GM19372 (cell line): Measurements from ENCODE around the gene CCDC97.

Experiments
- ATAC-seq: cut with Tn5 transposase; IDR thresholded peaks from one replicate; pipeline ENCODE4 v1.9.1; 2021; ENCODE audit warnings: mild to moderate bottlenecking, low read depth, moderate library complexity; ENCODE audit not compliant: unreplicated experiment

The CCDC97 gene

DNA sequence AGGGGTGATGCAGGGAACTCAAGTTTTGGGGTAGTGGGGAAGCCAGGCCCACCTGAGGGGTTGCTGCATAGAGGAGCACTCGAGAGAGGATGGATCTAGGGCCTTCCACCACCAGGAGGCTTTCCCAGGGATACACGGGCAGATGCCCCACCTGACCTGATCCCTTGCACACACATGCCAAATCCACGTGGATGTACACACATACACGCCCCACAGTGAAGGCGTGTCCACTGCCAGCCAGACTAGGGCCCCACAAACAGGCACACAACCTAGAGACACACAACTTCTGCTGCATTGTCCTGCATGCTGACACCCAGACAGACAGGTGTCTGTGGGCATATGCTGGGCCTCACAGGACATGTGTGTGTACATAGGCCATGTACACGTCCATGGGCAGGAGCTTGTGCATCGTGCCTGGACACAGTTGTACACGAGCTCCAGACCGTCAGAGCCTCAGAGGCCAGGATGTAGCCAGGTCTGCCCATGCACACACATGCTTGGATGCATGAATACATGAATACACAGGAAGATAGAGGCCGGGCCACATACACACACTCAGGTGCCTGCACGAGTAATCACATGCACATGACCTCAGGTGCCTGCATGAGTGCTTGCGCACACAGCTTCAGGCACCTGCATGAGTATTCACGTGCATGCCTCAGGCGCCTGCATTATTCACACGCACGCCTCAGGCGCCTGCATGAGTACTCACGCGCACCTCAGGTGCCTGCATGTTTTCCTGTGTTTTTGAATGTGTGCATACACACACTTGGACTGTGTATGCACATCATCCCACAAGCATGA is 8.9 kb downstream of the CCDC97 start:
- ATAC-seq, result no peak

DNA sequence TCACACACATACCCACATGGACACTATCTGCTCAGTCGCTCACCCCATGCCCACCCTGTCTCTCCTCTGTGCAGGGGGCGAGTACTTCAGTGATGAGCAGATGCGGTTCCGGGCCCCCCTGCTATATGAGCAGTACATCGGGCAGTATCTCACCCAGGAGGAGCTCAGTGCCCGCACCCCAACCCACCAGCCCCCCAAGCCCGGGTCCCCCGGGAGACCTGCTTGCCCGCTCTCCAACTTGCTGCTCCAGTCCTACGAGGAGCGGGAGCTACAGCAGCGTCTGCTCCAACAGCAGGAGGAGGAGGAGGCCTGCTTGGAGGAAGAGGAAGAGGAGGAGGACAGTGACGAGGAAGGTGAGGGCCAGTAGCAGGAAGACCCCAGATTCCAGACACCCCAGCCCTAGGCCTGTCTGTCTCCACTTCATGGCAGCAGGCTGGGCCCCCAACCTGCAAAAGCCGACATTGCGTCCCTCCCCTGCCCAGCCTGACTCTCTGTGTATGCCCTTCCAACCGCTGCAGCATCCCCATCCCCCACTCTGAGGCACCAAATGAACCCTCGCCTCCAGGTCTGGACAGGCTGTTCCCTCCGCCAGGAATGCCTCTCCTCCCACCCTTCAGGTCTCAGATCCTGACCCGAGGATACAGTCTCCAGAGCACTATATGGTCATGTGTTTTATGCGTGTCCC is 9.7 kb downstream of the CCDC97 start:
- no peak for ATAC-seq

DNA sequence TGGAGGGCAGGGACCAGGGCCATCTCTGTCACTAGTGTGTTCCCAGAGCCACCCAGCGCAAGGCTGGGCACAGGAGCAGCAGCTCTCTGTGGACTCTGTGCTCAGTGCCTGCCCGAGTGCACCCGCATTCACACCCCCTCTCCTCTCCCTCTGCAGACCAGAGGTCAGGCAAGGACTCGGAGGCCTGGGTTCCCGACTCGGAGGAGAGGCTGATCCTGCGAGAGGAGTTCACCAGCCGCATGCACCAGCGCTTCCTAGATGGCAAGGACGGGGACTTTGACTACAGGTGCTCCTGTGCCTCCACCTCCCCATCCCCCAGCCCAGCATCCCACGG is 10.2 kb downstream of the CCDC97 start:
- ATAC-seq, result no peak

DNA sequence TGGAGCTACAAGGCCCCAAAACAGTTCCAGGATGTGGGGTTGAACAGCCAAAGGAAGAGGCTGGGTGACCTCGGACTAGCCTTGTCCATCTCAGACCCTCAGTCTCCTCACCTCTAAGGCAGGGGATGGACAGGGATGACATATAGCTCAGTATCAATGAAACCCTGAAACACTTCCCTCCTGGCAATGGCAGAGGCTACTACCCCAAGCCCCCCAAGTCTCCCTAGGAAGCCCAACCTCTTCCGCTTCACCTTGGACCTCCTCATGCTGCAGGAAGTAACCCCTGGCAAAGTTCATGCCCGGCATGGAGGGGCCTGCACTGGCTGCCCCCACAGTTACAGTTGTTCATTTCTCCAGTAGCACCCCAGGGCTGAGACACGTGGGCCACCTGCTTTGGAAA is 10.6 kb downstream of the CCDC97 start:
- ATAC-seq, result no peak

DNA sequence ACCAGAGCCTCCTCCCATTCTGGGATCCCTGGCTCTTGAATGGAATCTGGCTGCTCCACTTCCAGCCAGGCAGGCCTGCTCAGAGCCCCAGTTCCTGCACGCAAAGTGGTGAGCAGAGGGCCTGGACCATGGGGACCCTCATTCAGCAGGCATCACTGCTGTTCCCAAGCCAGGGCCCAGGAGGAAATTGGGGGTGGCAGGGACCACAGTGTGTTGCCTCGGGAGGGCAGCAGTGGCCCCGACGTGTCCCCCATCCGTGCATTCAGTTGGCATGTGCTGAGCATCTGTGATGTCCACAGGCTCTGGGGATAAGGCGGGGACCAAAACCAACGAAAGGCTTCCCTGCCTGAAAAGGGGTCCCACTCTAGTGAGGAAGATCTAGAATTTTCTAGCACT is 11.2 kb downstream of the CCDC97 start:
- no peak for ATAC-seq

DNA sequence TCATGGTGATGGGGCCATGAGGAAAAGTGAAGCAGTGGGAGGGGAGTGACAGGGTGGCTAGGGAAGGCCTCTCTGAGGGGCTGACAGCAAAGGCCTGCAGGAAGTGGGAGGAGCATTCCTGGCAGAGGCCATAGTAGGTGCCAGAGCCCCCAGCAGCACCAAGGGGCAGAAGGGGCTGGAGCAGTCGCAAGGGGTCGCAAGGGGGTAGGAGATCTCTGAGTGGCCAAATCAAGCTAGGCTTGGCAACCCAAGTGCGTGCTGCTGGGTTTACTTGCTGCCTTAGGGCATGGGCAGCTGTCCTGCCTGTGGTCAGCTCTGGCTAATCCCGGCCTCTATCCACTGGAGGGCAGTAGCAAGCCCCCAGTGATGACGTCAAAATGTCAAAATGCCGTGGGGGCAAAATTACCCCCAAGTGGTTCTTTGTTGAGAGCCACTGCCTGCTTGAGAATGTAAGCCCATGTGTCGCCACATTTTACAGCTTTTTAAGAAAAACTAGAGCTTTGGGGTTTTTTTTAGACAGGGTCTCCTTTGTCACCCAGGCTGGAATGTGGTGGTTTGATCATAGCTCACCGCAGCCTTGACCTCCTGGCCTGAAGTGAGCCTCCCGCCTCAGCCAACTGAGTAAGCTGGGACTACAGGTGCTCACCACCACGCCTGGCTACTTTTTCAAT is 11.8 kb downstream of the CCDC97 start:
- ATAC-seq, result no peak

DNA sequence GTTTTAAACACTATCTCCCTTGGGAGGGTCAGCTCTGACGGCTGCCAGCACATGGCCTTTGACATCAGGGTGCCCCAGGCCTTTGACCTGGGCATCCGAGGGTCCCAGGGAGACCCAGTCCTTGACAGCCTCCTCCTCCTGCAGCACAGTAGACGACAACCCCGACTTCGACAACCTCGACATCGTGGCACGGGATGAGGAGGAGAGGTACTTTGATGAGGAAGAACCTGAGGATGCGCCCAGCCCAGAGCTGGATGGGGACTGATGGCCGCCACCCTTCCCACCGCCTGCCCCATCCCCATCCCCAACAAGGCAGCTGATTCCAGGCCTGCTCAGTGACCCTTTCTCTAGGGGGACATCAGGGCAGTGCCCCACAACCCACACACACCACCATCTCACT is 12.5 kb downstream of the CCDC97 start:
- ATAC-seq, result no peak

DNA sequence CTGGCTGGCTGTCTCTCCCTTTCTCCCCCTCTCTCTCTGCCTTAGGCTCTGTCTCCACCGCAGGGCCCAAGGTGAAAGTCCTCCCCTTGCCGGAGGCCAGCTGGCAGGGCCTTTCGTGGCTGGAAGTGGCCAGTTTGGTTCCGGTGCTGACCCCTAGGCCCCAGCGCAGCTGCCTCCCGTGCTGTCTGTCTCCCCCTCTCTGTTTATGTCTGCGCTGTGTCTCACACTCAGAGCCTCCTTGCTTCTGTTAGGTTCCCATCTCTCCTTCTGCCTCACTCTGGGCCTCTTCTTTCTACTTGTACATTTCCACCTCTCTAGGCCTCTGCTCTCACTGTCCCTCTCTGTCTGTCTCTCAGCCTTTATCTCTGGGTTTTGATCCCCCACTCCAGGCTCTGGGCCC is 13.1 kb downstream of the CCDC97 start:
- ATAC-seq, result no peak

DNA sequence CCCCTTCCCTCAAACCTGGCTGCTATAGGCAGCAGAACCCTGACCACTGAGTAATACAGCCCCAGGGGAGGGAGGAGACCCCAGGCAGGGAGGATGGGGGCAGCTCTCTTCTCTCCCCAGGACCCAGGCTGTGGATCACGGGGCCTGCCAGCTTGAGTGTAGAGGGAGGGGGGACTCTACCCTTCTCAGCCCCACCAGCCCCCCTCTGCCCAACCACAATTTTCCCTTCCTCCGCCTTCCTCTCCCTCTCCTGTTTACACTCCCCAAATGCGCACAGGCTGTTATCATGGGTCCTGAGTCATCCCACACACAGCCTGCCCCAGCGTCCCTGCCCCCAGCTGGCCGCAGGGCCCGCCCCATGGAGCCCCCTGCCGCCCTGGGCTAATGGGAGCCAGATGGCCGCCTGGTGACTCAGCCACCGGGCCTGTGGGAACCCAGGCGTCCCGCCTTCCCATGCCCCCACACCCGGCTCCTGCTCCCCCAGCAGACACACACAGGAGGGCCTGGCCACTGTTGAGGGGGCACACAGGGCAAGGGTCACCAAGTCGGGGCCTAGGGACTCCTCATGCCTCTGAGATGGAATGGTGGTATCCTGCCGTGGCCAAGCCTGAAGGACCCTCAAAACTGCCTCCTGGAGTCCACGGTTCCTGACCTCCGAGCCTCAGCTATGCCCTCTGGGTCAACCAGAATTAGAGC is 13.6 kb downstream of the CCDC97 start:
- no peak for ATAC-seq

DNA sequence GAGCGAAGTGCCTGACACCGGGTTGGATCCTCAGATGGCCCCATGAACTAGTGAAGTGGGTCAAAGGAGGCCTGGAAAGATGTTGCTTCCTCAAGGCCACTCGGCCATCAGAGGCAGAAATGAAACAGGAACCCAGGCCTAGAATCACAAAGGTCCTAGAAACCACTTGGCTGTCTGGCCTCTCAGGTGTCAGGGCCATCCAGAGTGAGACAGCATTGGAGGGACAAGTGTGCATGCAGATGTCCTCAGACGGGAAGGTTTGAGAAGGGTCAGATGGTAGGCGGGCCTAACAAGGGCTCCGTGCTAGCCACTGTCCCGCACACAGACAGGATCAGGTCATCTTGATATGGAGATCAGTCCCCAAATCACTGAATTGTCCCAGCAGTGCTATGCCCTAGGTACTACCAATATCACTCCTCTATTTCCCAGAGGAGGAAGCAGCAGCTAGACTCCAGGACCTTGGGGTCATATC is 14.3 kb downstream of the CCDC97 start:
- no peak for ATAC-seq

DNA sequence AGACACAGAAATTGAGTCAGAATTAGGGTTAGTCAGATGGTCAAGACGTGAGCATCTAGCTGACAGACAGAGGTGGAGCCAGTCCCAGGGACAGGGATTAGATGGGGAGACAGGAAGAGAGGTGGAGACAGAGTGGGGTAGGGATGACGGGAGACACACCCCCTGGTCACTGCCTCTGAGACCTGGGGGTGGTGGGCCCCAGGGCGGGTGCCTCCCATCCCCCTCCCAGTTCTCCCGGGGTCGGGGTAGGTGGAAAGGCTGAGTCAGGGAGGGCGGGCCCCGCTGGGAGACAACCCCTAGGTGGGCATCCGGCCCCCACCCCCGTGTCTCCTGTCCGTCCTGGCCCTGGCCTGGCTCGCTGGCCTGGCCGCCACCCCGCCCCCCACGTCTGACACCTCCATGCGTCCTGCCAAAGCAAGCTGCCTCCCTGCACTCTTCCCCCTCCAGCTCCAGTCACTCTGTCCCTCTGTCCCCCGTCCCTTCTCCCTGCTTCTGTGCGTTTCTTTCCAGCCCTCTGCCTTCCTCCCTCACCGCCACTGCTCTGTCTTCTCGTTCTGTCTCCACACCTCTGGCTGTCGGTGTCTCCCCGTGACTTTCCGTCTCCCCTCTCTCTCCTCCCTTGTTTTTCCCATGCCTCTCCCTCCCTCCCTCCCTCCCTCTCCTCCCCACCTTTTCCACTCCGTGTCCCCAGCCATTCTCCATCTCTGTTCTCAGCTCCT is 15.1 kb downstream of the CCDC97 start:
- no peak for ATAC-seq

DNA sequence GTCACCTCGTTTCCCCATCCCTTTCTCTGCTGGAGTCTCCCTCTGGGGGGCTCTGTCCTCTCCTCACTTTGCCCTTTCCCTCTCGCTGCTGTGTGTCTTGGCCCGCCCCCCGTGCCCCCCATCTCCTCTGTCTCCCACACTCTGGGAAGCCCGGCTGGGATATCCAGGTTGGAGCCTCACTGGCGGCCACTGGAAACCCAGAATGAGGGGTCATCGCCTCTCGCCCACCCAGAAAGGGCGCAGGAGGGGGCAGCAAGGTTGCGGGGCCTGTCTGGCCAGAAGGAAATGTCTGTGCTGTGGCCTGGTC is 15.6 kb downstream of the CCDC97 start:
- ATAC-seq, result no peak

DNA sequence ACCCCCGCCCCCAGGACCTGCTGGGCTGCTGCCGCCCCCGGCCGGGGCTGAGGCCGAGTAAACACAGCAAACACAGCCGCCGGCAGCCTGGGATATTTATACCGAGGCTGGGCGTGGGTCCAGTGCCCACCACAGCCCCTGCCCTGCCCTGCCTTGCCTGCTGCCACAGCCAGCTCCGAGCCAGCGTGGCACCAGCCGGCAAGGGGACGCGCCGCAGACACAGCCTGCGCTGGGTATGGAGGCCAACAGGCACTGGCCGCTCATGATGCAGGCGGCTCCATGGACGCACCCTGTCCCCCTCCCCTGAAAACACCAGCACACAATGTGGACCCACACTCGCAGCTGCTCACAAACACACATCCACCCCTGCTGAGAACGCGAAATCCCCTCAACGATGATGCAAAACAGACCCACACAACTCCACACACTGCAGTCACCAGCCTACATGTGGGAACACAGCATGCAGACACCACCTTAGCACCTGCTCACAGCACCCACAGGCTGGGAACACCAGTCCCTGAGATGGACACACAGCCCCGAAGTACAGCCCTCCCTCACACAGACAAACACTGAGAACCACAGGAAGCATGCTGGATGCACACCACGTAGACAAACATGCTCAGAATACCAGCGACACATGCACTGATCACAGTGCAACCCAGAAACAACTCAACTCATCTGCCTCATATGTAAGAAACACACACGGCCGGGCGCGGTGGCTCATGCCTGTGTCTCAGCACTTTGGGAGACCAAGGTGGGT is 16.2 kb downstream of the CCDC97 start:
- ATAC-seq, result no peak

DNA sequence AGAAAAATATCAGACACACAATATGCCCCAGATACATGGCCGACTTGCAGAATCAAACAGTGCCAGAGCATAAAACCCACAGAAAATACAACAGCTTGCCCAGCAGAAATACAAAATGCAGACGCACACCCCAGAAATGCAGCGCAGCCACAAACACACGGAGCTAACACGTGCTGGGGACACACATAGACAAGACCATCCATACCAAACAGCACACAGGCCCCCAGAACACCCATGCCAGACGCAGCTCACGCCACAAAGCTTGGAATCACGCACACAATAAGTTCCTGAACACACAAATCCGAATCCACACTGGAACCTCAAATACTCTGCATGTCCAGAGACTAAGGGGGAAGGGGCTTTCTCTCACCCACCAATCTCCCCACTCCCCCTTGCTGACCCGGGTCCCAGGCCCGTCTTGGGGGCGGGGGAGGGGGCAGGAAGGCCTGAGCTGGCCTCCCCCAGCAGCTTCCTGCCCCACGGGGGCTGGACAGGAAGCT is 17.2 kb downstream of the CCDC97 start:
- no peak for ATAC-seq

DNA sequence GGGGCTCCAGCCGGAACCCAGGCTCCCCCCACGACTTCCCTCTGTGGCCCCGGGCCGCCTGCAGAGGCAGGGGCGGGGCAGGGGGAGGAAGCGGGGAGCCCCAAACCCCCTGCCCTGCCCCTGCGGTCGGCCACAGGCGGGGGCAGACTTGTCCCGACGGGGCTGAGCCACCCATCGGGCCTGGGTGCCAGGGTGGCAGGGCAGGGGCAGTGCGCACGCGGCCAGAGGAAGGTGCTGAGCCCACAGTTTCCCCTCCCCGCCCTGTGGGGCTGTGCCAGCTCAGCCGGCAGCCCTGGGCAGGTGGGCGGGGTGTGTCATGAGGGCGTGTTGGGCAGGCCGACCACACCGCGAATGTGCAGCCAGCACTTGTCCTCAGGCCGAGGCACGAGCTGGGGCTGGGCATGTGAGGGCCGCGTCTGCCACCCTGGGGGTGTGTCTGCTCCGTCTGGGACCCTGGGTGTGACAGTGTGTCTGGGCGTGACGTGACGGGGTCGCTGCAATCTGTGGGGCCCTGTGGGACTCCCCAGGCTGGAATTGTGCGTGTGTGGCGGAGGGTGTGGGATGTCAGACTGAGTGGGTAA is 17.7 kb downstream of the CCDC97 start:
- ATAC-seq, result peak; percentile 73

DNA sequence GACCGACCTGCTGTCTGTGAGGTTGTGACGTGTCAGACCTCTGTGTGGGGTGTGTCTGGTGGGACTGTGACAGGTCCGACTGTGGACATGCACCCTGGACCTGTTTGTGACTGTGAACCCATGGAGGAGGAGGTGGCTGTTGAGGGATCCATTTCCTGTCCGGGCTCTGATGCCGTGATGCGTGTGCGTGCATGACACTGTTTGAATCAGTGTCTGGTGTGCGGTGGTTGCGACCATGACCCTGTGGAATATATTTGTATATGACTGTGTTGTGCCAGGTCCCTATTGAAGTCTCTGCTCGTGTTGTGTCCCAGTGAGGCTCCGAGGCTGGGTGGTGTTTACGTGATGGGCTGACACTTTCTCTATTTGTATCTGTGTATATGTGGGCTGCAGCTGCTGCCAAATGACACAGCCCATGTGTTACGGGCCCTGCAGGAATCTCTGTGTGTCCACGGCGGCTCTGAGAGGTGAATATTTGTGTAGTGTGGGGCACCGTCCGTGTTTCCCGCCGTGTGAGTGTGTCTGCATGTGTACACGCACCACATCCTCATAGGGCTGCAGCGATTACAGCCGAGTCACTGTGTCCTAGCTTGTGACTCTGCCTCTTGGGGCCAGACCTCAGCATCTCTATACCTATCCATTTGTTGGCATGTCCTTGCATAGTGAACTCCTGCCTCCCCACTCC is 18.3 kb downstream of the CCDC97 start:
- ATAC-seq, result no peak

DNA sequence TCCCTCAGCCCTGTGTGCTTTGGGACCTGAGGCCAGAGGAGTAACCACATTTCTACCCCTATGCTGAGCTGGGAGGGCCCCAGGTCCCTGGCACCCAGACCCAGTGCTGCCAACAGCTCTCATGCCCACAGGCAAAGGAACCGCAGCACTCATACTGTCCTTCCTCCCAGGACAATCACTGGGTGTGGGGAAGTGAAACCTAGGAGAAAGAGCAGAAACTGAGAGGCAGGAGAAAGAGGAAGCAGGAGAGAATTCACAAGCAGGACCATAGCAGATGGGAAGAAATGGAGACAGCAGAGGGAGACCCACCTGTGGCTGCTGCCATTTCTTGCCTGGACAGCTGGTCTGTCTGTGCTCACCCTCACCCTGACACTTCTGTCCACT is 18.9 kb downstream of the CCDC97 start:
- ATAC-seq, result no peak

DNA sequence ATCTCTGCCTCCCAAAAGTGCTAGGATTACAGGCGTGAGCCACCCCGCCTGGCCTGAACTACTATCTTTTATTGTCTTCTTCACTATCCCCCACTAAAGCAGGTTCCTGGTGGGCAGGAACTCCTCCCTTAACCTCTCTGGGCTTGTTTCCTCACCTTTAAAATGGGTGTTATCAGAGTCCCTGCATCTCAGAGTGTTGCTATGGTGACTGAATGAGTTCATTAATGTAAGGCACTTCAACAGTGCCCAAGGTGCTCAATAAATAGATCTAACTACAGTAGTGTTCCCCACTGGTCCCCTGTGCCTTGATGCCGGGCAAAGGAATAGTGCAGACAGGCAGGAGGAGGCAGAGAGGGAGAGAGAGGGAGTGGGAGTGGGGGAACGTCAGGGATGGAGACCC is 20.5 kb downstream of the CCDC97 start:
- ATAC-seq, result no peak
